HUES64 (cell line): ENCODE data around the gene UNC5C. TPM values are rescaled to one million over a fixed set of nuclear protein-coding genes. Genes with fewer than 3 reads are reported as not detected.

ENCODE experiments used
- H3K27ac ChIP-seq: 2 replicates; pipeline ENCODE4 v1.7.0; 2013; ENCODE audit warnings: low read depth, low read length, inconsistent platforms
- H3K27me3 ChIP-seq: 2 replicates; pipeline ENCODE4 v1.6.1; 2013; ENCODE audit warnings: mild to moderate bottlenecking, low read length; ENCODE audit not compliant: insufficient read depth
- H3K36me3 ChIP-seq: 2 replicates; pipeline ENCODE4 v1.6.1; 2013; ENCODE audit warnings: mild to moderate bottlenecking, low read length; ENCODE audit not compliant: insufficient read depth
- H3K4me1 ChIP-seq: 2 replicates; pipeline ENCODE4 v1.6.1; 2013; ENCODE audit warnings: mild to moderate bottlenecking, low read length, moderate library complexity; ENCODE audit not compliant: insufficient read depth
- H3K4me3 ChIP-seq: 2 replicates; pipeline ENCODE4 v1.5.1; 2013; ENCODE audit warnings: mild to moderate bottlenecking, low read length, moderate library complexity
- H3K9ac ChIP-seq: 2 replicates; pipeline ENCODE4 v1.6.1; 2013; ENCODE audit warnings: mild to moderate bottlenecking, low read depth, low read length
- H3K9me3 ChIP-seq: 2 replicates; pipeline ENCODE4 v1.6.1; 2013; ENCODE audit warnings: low read depth, low read length; ENCODE audit not compliant: insufficient read depth
- WGBS: fragments of 150-250, 120-280 bp; methylation state at CpG from one replicate; pipeline ENCODE4 v1.1.7; 2013; ENCODE audit warnings: missing lambda C conversion rate; 5-methylcytosine and 5-hydroxymethylcytosine counted together
- polyA plus RNA-seq, 2 experiments: library from polyadenylated mRNA; stranded (reverse); fragments of 50-300 nt; gene quantifications; one replicate each; pipeline ENCODE4 v1.2.3, GENCODE V29; 2013

UNC5C gene
- polyA plus RNA-seq (2013, experiment 1 of 2) = 3.3 TPM
- polyA plus RNA-seq (2013, experiment 2 of 2) = 7.1 TPM

DNA sequence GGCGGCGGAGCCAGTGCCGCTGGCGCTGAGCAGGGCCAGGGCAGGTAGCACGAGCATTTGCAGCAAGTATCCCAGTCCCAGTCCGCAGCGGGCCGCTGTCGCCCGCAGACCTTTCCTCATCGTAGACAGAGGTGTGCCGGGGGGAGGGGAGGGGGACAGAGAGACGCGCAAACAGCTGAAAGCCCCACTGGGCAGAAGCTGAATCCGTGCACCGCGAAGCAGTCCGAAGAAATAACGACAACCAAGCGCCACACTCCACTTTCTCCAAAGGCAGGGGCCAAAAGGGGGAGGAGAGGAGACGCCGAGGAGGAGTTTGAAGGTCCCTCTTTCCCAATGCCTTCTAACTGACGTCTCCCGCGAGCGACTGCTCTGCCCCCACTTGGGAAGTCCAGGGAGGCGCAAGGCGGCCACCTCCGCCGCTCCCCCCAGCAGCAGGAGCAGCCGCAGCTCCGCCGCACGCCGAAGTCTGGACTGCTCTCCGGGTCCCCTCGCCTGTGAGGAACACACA is at the start of gene UNC5C:
Gene UNC5C, minus strand, starts transcription at position 236 of the 508 bp plus-strand sequence.
- Histone ChIP-seq H3K9me3 (no peaks in the 10 kb centered on the region), H3K27ac (no peak within 1 kb of the TSS), H3K27me3 (peaks cover 68% of the 10 kb centered on the region), H3K4me1 (peaks cover 31% of the 10 kb centered on the region), H3K36me3 (no peaks in the 10 kb centered on the region), H3K4me3 (peak within 1 kb of the TSS; percentile 74), H3K9ac (peak within 1 kb of the TSS; percentile 48)
- 2% methylated on average over 30 of the region's 37 CpGs for whole genome bisulfite sequencing

DNA sequence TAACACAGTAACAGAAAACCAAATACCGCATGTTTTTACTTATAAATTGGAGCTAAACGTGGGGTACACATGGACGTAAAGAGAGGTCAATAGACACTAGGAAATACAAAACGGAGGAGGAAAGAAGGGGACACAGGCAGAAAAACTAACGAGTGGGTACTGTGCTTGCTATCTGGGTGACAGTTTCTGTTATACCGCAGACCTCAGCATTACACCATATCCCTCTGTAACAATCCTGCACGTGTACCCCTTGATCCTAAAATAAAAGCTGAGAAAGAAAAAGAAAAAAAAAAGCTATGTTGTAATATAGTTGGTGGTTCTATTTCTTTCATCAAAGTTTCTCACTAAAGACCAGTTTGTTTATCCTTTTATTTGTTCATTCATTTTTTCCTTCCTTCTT is 47.9 kb upstream of the UNC5C start:
- Histone ChIP-seq H3K27ac (no peak overlapping the region), H3K36me3 (no peaks in the 10 kb centered on the region), H3K9me3 (no peaks in the 10 kb centered on the region), H3K4me3 (no peak overlapping the region), H3K27me3 (no peaks in the 10 kb centered on the region), H3K4me1 (no peaks in the 10 kb centered on the region), H3K9ac (no peak overlapping the region)
- 96% methylated on average over 6 of the region's 7 CpGs for WGBS

- WGBS = no CpG with 5 or more reads among the region's 1 CpG
- H3K27me3 ChIP-seq = no peaks in the 10 kb centered on the region
Measured at GRCh38 chr4:95594629-95595028, 45.9 kb upstream of the UNC5C start.

DNA sequence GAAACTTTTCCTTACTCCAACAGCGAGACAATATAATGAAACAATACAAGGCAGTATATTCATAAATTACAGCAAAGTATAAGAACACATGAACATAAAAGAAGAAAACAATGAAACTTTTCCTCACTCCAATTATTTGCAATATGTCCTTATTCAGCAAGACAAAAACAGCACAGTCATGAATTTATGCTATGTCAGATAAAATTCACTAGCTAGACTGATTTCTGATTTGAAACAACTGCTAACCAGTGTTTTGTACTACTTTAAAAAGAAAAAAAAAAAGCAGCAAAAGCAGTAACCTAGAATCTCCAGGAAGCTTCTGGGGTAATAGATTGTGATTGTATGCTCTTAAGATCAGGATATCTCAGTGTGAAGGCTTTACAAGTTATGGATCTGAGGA is 45.2 kb upstream of the UNC5C start:
- Histone ChIP-seq H3K4me3 (no peak overlapping the region), H3K4me1 (no peaks in the 10 kb centered on the region), H3K27ac (no peak overlapping the region), H3K9me3 (no peaks in the 10 kb centered on the region), H3K27me3 (no peaks in the 10 kb centered on the region), H3K9ac (no peak overlapping the region), H3K36me3 (no peaks in the 10 kb centered on the region)
- WGBS = no CpG with 5 or more reads among the region's 1 CpG

More at GRCh38 chr4:95594629-95595028, 45.9 kb upstream of the UNC5C start:
- no peaks in the 10 kb centered on the region for H3K4me1 ChIP-seq
- H3K36me3 ChIP-seq = no peaks in the 10 kb centered on the region
- H3K9me3 ChIP-seq = no peaks in the 10 kb centered on the region
- H3K9ac ChIP-seq = no peak overlapping the region
- H3K27ac ChIP-seq = no peak overlapping the region
- H3K4me3 ChIP-seq = no peak overlapping the region

GRCh38 chr4:95591278-95591677 is 42.5 kb upstream of the UNC5C start:
- Histone ChIP-seq H3K27ac (no peak overlapping the region), H3K9ac (no peak overlapping the region), H3K4me1 (no peaks in the 10 kb centered on the region), H3K9me3 (no peaks in the 10 kb centered on the region), H3K4me3 (no peak overlapping the region), H3K27me3 (no peaks in the 10 kb centered on the region), H3K36me3 (no peaks in the 10 kb centered on the region)
- 96% methylated on average over 4 of the region's 5 CpGs for WGBS

- no peak overlapping the region for H3K9ac ChIP-seq
- no peak overlapping the region for H3K4me3 ChIP-seq
- no peaks in the 10 kb centered on the region for H3K4me1 ChIP-seq
- H3K27me3 ChIP-seq = no peaks in the 10 kb centered on the region
- WGBS = no CpG with 5 or more reads among the region's 1 CpG
- no peak overlapping the region for H3K27ac ChIP-seq
- H3K9me3 ChIP-seq = no peaks in the 10 kb centered on the region
- H3K36me3 ChIP-seq = no peaks in the 10 kb centered on the region
Measured at GRCh38 chr4:95590615-95591014, 41.8 kb upstream of the UNC5C start.

GRCh38 chr4:95585016-95585695 is 36.4 kb upstream of the UNC5C start:
- WGBS = 73% methylated on average over 5 of the region's 5 CpGs
- Histone ChIP-seq H3K4me3 (no peak overlapping the region), H3K27me3 (no peaks in the 10 kb centered on the region), H3K27ac (no peak overlapping the region), H3K4me1 (no peaks in the 10 kb centered on the region), H3K36me3 (no peaks in the 10 kb centered on the region), H3K9ac (no peak overlapping the region), H3K9me3 (no peaks in the 10 kb centered on the region)

DNA sequence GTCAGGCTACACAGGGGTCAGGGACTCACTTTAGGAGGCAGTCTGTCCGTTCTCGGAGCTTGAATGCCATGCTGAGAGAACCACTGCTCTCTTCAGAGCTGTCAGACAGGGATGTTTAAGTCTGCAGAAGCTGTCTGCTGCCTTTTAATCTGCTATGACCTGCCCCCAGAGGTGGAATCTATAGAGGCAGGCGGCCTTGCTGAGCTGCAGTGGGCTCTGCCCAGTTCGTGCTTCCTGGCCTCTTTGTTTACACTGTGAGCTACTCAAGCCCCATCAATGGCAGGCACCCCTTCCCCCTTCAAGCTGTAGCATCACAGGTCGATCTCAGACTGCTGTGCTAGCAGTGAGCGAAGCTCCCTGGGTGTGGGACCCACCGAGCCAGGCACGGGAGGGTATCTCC is 31.5 kb upstream of the UNC5C start:
- 79% methylated on average over 8 of the region's 8 CpGs for WGBS
- Histone ChIP-seq H3K4me1 (no peaks in the 10 kb centered on the region), H3K27me3 (no peaks in the 10 kb centered on the region), H3K9ac (no peak overlapping the region), H3K9me3 (no peaks in the 10 kb centered on the region), H3K27ac (no peak overlapping the region), H3K4me3 (no peak overlapping the region), H3K36me3 (no peaks in the 10 kb centered on the region)

- peaks cover 8% of the 10 kb centered on the region; the same call in 1 of the 2 replicates for H3K4me1 ChIP-seq
- no peaks in the 10 kb centered on the region for H3K36me3 ChIP-seq
- H3K27me3 ChIP-seq = no peaks in the 10 kb centered on the region
- 65% methylated on average over 6 of the region's 6 CpGs for WGBS
- no peak overlapping the region for H3K4me3 ChIP-seq
- H3K9me3 ChIP-seq = no peaks in the 10 kb centered on the region
- H3K9ac ChIP-seq = no peak overlapping the region
- no peak overlapping the region for H3K27ac ChIP-seq
Measured at GRCh38 chr4:95572304-95572991, 23.7 kb upstream of the UNC5C start.

DNA sequence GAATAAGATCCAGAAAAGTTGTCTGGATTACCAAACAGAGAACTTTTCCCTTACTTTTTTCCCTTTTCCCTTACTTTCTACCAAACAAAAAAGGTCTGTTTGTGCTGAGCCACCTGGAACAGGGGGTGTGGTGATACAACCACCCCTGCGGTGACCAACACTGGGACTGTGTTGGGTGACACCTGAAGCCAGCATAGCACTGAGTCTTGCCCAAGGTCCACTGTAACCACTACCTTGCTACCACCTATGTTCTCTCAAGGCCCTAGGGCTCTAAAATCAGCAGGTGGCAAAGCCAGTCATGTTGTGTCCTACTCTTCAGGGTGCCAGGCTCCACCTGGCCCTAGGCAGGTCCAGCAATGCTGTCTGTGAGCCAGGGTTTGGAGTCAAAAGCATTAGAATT is 22.8 kb upstream of the UNC5C start:
- Histone ChIP-seq H3K9ac (no peak overlapping the region), H3K27me3 (no peaks in the 10 kb centered on the region), H3K36me3 (no peaks in the 10 kb centered on the region), H3K4me3 (no peak overlapping the region), H3K27ac (no peak overlapping the region), H3K4me1 (peaks cover 8% of the 10 kb centered on the region; the same call in 1 of the 2 replicates), H3K9me3 (no peaks in the 10 kb centered on the region)
- 96% methylated on average over 1 of the region's 1 CpG for WGBS

- Histone ChIP-seq H3K27me3 (no peaks in the 10 kb centered on the region), H3K4me1 (peaks cover 5% of the 10 kb centered on the region; the same call in 1 of the 2 replicates), H3K9ac (no peak overlapping the region), H3K9me3 (no peaks in the 10 kb centered on the region), H3K36me3 (no peaks in the 10 kb centered on the region), H3K27ac (no peak overlapping the region), H3K4me3 (no peak overlapping the region)
- 76% methylated on average over 2 of the region's 2 CpGs for WGBS
Measured at GRCh38 chr4:95563638-95564337, 15.0 kb upstream of the UNC5C start.
